SKM-1 (cell line): ENCODE results near the gene MINDY2.

ENCODE experiments used
- DNase-seq: peaks from one replicate; lab custom pipeline; 2025; ENCODE audit not compliant: unreplicated experiment; lab: John Stamatoyannopoulos, UW

The MINDY2 gene

DNA sequence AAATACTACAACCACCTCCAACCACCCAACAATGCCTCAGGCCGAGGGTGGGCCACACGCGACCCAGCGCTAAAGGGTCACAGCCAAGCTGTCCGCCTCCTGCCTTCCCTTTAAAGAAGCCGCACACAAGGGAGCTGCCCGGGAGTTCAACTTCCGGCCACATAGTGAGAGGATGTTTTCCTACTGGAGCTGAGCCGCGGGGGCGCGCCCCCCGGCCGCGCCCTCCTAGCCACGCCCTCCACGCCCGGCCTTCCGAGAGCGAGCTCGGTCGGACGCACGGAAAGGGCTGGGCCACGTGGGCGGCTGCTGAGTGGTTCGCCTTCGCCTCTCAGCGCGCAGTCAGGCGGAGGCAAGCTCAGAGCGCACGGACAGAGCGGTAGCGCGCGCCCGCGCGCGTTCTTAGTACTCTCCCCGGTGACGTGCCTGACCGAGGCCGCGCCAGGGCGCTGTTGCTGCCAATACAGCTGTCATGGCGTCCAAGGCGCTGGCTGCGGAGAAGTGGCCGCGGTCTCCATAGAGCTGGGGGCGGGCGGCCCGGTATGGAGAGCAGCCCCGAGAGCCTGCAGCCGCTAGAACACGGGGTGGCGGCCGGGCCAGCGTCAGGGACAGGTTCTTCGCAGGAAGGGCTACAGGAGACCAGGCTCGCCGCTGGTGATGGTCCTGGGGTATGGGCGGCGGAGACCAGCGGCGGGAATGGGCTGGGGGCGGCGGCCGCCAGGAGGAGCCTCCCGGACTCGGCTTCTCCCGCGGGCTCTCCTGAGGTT, at the start of gene MINDY2:
TSS of gene MINDY2 (plus strand) at position 446 of the 764 bp plus-strand sequence. CDS start at position 540, 94 bp downstream.
- DNase-seq: peak; percentile 92

- DNase-seq: peak; percentile 19
Measured at GRCh38 chr15:58724466-58724865, 46.6 kb upstream of the MINDY2 start.

DNA sequence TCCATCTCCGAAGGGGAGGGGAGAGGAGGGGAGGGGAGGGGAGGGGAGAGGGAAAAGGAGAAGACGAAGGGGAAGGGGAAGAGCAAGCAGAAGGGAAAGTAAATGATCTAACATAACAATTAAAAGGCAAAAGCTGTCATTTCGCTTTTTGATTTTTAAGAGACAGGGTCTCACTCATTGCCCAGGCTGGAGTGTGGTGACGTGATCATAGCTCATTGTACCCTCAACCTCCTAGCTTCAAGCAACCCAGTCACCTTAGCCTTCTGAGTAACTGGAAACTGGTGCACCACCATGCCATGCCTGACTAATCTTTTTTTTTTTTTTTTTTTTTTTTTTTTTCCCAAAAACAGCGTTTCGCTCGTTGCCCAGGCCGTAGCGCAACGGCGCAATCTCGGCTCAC, 44.2 kb upstream of the MINDY2 start:
- DNase-seq: no peak

DNA sequence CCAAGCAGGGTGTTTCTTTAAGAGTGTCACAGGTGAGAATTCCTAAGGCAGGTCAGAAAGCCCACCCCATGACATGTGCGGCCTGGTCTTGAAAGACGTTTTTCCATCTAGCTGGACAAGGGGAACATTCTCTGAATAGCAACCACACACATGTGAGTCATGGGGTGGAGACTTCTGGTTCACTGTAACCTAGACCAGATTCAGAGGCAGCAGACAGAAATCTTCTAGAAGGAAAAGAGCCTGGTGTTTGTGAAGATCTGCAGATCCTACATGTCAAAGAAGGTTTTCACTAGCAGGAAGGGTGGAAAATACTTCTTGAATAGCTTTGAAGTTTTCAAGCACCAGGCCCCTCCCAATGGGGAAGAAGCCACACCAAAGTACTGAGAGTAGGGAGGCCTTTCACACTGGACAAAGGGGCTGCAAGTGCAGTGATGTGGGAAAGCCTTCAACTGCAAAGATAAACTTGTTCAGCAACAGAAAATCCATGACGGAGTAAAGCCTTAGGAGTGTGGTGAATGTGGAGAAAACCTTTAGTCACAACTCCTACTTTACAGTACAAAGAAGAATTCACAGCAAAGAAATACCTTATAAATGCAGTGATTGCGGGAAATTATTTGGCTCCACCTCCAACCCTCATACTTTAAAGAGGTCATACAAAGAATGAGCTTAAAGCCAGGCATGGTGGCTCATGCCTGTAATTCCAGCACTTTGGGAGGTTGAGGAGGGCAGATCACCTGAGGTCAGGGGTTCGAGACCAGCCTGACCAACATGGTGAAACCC, 39.2 kb upstream of the MINDY2 start:
- DNase-seq: no peak

DNA sequence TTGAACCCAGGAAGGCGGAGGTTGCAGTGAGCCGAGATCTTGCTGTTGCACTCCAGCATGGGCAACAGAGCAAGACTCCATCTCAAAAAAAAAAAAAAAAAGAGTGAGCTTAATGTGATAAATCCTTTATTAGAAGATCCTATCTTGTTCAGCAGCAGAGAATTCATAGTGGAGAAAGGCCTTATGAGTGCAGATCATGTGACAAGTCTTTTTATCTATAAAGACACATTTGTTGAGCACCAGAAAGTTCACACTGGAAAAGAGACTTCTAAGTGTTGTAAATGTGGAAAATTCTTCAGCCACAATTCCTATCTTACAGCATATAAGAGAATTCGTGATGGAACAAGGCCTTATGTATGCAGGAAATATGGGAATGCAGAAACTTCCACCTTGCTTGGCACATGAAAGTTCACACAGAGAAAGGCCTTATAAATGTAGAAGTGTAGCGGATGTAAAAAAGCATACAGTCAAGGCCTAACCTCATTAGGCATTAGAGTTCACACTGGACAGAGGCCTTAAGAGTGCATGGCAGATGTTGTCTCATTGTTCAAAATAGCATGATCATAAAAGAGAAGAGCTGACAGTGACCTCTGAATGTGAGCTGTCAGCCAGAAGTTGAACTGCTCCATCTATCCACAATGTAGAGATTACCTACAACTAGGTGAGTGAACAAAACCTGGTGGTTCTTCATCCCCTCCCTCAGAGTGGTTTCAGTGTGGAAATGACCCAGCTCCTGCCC, 38.3 kb upstream of the MINDY2 start:
- no peak for DNase-seq

GRCh38 chr15:58734859-58735258, 36.2 kb upstream of the MINDY2 start:
- DNase-seq: no peak

DNA sequence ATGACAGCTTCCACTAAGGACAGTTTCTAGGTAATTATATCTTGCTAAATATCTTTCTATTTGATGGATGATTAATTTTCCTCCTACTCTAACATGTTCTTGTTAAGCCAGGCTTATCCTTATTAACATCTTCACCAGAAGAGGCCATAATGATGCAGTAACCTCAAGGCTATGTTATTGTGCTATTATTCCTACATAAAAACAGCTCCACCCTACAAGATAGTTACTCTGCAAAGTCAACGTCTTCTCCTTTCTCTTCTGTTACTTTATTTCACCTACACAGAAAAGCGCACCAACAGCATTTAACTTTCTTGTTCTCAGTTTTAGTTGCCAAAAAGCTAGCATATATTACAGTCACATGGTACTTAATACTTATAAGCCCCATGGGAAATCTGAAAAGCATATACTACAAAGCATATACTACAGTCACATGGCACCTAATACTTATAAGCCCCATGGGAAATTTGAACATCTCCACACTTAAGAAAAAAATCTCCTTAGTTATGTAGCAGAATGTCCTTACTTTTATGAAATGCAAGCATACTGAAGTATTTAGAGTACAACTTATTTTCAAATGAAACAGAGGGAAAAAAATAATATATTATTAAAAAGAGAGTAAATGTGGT, 35.0 kb upstream of the MINDY2 start:
- DNase-seq: no peak

- DNase-seq: no peak
Measured at GRCh38 chr15:58737298-58737697, 33.8 kb upstream of the MINDY2 start.

- DNase-seq: no peak
Measured at GRCh38 chr15:58738046-58738707, 32.9 kb upstream of the MINDY2 start.

GRCh38 chr15:58740436-58740835, 30.7 kb upstream of the MINDY2 start:
- no peak for DNase-seq

- no peak for DNase-seq
Measured at GRCh38 chr15:58741032-58741431, 30.1 kb upstream of the MINDY2 start.

DNA sequence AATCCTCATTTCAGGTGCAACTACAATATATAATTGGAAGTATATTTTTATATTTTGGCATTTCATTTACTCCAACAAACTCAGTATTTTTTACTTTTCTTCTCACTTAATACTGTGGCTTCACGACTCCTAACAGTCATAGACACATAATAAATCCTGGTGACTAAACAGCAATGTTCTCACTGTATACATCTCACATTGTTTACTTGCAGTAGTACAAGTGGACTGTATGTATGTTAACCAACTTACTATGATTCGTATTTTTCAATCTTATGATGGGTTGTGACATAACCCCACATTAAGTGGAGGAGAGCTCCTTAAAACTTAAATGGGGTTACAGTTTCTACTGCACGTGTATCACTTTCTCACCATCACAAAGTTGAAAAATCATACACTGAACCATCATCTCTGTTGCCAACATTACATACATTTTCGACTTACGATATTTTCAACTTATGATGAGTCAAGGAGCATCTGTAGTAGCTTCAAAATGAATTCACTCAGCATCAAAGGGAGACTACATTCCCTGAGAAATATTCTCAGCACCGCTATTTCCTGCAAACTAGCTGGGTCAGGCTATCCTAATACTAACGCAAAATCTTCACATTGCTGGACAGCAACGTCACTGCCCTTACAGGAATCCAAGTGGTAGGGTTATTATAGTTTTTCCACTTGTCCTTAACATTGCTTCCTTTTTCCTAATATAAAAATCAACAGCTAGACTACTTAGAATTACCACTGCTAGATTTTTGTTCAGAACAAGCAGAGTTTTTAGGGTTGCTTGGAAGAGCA, 28.9 kb upstream of the MINDY2 start:
- no peak for DNase-seq

DNA sequence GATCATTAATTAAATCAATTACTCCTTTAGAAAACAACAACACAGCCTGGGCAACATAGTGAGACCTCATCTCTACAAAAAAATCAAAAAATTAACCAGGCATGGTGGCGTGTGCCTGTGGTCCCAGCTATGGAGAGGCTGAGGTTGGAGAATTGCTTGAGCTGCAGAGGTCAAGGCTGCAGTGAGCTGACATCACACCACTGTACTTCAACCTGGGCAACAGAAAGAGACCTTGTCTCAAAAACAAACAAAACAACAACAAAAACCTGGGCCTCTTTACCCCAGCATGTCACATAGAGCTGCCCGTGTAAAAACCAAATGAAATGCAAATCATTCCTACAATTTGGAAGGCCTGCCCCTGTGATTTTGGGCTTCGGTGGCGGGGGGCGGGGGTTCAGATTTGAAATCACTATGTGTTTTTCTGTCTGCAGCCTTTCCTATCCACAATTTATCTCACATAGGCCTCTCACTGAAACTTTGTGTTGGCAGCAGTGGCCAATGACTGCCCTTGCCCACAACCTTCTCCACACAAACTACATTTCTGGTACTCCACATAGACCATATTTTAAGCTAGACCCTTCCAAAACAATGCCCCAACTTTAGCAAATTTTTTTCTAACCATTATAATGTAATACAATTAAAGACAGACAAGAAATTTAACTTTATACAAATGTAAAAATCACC, 28.1 kb upstream of the MINDY2 start:
- DNase-seq: no peak

GRCh38 chr15:58746174-58746573, 24.9 kb upstream of the MINDY2 start:
- DNase-seq: no peak

DNA sequence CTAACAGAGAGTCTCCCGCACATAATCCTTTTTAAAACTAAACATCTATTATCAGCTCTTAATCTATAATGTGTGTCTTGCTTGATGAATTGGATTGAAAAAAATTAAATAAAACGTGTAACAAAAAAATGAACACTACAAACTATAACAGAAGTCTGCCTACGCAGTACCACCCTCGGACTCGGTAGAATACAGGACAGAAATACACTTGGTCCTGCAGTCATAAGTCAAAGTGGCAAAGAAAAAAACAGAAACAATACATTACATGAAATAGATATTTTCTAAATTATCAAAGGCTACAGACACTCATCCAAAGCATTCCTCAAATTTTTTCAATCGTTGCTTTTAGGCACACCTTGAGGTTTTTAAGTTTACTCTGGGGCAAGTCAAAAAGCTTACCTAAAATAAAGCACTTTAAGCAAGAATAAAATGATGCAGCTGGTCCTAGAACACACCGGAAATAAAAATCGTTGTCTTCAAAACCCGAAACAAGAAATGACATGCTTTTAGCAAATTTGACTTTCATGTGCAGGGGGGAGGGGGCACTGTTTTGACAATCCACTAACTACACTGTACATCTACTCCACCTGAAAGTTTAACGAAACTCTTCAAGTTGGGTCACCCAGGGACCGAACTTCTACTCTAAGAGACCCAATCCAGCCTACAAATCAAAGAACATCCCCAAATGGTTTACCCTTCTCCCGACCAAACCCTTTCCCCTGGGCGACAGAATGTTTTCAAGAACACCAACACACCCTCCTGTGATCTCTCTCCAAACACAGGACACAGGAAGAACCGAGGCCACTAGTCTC, 22.9 kb upstream of the MINDY2 start:
- no peak for DNase-seq

DNA sequence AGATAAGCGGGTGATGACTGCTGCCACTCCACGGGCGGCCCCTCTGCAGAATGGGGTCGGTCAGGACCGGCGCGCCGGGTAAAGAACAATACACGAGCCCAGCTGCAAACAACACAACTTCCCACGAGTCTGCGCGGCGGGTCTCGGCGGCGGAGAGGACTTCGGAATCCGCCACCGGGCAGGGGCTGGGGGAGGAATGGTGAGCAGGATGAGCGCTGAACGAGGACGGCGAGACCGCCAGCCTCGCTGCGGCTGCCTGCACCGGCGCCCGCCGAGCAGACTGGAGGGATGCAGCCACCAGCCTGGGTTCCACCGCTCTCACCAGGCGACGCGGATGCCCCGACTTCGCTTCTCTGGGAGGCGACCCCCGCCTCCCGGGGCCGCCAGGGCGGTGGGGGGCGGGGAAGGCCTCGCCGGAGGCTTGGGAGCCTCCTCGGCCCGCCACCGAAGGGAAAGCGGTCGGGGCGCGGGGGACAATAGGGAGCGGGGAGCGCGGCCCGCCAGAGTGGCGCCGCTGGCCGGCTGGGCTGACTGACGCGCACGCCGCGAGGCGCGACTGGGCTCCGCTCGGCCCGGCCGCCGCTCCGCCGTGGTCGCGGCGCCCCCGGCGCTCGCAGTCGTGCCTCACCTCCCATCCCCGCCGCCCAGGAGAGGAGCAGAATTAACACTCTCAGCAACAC, 22.1 kb upstream of the MINDY2 start:
- no peak for DNase-seq

DNA sequence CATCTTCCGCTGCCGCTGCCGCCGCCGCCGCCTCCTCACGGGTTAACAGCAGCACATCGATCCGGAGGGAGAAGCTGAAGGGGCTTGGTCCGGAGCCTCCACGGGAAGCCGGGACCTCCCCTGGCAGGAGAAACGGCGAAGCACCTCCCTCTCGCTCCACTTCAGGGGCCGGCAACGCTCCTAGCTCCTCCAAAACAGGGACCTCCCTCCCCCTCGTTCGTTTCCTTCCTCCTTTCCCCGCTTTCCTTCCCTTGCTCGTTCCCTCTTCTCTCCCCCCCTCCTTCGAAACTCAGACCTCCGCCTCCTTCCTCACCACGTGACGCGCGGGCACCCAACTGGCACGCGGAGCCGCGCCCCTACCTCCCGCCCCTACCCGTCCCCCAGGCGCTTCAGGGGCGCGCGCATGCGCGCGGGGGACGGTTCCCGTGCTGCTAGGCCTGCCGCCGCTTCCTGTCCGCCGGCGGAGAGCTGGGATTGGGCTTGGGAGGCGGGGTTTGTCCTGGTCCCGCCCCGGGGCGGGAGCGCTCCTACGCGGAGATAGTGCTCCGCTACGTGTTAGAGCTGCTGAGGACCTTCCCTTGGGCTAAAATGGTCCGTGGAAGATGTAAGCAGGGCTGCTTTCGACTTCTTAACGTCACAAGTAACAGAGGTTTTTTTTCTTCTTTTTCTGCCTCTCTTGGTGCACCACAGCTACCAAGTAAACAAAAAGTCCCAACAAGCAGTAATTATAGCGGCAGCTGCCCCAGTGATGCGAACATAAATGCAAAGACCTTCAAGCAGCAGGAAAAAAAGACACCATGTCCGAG, 21.4 kb upstream of the MINDY2 start, which contains the start of gene ADAM10:
TSS of gene ADAM10 (minus strand) at position 176 of the 806 bp plus-strand sequence. CDS start at position 3, 173 bp downstream.
- DNase-seq: peak; percentile 100
